ENCODE measurements around the gene NEAT1.

The NEAT1 gene

DNA sequence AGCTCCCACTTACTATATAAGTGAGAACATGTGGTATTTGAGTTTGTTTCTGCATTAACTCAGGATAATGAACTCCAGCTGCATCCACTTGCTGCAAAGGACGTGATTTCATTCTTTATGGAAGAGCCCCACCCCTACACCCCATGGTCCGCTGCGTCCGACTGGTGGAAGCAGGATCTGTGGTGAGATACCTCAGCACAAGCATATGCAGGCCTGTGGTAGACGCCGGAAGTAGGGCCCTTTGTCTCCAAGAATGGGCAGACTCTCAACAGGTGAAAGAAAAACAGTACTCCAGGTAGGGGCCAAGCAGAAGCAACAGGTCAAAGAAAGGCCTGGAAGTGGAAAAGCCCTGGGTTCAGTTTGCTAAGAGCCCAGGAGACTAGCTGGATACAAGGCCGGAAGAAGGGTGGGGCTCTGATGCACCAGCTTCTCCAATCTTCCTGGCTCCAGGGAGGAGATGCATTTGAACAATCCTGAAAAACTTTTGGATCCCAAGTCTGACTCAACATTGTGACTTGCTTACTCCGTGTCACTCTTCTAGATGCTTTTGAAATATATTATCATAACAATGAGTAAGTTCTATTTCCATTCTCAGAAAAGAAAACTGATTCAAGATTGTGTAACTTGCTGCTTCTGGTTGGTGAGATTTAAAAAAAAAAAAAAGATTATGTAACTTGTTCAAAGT, 30.4 kb downstream of the NEAT1 start:
- no peaks in the 10 kb centered on the region for H3K36me3 ChIP-seq (replicated peaks; ENCODE audit: insufficient read depth, low read length)
- H3K4me3 ChIP-seq (ENCODE audit: low read length): no peak overlapping the region
- no peaks in the 10 kb centered on the region for H4K20me1 ChIP-seq (ENCODE audit: insufficient read depth, low read length)
- TF ChIP-seq, protein P1, sequence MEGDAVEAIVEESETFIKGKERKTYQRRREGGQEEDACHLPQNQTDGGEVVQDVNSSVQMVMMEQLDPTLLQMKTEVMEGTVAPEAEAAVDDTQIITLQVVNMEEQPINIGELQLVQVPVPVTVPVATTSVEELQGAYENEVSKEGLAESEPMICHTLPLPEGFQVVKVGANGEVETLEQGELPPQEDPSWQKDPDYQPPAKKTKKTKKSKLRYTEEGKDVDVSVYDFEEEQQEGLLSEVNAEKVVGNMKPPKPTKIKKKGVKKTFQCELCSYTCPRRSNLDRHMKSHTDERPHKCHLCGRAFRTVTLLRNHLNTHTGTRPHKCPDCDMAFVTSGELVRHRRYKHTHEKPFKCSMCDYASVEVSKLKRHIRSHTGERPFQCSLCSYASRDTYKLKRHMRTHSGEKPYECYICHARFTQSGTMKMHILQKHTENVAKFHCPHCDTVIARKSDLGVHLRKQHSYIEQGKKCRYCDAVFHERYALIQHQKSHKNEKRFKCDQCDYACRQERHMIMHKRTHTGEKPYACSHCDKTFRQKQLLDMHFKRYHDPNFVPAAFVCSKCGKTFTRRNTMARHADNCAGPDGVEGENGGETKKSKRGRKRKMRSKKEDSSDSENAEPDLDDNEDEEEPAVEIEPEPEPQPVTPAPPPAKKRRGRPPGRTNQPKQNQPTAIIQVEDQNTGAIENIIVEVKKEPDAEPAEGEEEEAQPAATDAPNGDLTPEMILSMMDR (IDR thresholded peaks at IDR 0.05; ENCODE audit: low read length): no peak
- TF ChIP-seq EZH2 (optimal IDR thresholded peaks at IDR 0.05; ENCODE audit: low read depth, low read length) (no peak), EZH2phosphoT487 (IDR thresholded peaks at IDR 0.05; ENCODE audit: low read length) (no peak)
- H3F3A ChIP-seq (ENCODE audit: insufficient read depth, low read length): 0 out of 2 replicates have a peak, but pooled peaks cover 4% of the 10 kb centered on the region
- peaks cover 4% of the 10 kb centered on the region for H3K4me1 ChIP-seq (ENCODE audit: low read length)
- H3K4me2 ChIP-seq (ENCODE audit: low read depth, low read length): no peak overlapping the region
- H3K79me2 ChIP-seq (ENCODE audit: low read length): peaks cover 8% of the 10 kb centered on the region
- no peak for DNase-seq
- H3K9me2 ChIP-seq (replicated peaks; ENCODE audit: insufficient read depth, low read length): no peaks in the 10 kb centered on the region
- H3K27me3 ChIP-seq (replicated peaks; ENCODE audit: insufficient read depth, low read length): no peaks in the 10 kb centered on the region
- H3K27ac ChIP-seq (ENCODE audit: low read length): no peak overlapping the region
- no peaks in the 10 kb centered on the region for H3K9me3 ChIP-seq (replicated peaks; ENCODE audit: insufficient read depth, low read length)
- no peak overlapping the region for H3K9ac ChIP-seq (ENCODE audit: low read length)
- H2AFZ ChIP-seq (ENCODE audit: low read length): no peak overlapping the region

DNA sequence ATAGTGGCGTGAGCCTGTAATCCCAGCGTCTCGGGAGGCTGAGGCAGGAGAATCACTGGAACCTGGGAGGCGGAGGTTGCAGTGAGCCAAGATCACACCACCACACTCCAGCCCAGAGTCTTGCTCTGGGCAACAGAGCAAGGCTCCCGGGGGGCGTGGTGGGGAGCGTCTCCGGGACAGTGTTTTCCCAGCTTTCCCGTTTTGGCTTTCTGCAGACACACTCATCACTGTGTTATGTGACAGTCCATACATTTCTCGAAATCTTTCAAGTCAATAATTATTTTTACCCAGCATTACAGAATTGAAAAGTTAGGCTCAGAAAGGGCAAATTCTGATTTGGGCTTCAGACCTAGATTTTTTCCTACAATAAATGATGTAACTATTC, 31.7 kb downstream of the NEAT1 start:
- H3K4me1 ChIP-seq (ENCODE audit: low read length): peaks cover 4% of the 10 kb centered on the region
- H3K9ac ChIP-seq (ENCODE audit: low read length): peak overlapping the region; percentile 69; the same call in 1 of the 2 replicates
- H3K27me3 ChIP-seq (replicated peaks; ENCODE audit: insufficient read depth, low read length): no peaks in the 10 kb centered on the region

DNA sequence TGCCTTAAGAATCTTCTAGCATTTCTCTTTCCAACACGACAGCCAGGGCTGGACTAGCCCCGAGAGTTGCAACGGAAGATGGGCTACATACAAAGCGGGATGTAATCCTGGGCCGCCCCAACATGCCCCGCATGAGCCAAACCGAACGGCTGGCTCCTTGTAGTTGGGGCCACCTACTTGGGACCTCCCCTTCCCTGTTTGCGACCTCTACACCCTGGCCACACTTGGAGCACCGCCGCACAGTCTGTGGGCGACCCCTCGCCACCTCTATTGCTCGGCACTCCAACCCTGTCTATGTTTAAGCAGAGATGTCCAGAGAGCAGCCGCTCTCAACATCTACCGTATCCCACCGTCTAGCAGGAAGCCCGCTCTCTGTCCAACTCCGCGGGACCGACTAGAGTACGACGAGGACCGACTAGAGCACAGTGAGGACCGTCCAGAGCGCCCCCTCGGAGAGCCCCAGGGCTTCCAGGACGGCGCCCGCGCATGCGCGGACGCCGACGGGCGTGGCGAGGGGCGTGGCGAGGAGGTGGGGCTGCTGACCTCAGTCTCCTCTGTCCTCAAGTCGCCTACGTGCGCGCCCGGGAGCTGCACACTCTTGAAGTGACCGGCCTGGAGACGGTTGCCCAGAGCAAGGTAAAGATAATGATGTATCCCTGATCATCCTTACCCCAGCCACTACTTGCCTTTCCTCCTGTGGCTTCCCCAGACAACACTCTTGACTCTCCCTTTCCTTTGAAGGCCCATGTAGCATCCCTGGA, 32.3 kb downstream of the NEAT1 start:
- Histone ChIP-seq H3K27ac (ENCODE audit: low read length) (no peak overlapping the region; the same call in 1 of the 2 replicates), H3K4me2 (ENCODE audit: low read depth, low read length) (peak overlapping the region; percentile 89), H3K9me3 (replicated peaks; ENCODE audit: insufficient read depth, low read length) (no peaks in the 10 kb centered on the region), H3K36me3 (replicated peaks; ENCODE audit: insufficient read depth, low read length) (no peaks in the 10 kb centered on the region), H2AFZ (ENCODE audit: low read length) (peak overlapping the region; percentile 92), H3K9ac (ENCODE audit: low read length) (peak overlapping the region; percentile 69), H3K79me2 (ENCODE audit: low read length) (peaks cover 8% of the 10 kb centered on the region), H3K4me1 (ENCODE audit: low read length) (peaks cover 4% of the 10 kb centered on the region), H3K27me3 (replicated peaks; ENCODE audit: insufficient read depth, low read length) (no peaks in the 10 kb centered on the region), H3F3A (ENCODE audit: insufficient read depth, low read length) (no peaks in the 10 kb centered on the region), H3K4me3 (ENCODE audit: low read length) (peak overlapping the region; percentile 82), H3K9me2 (replicated peaks; ENCODE audit: insufficient read depth, low read length) (no peaks in the 10 kb centered on the region), H4K20me1 (ENCODE audit: insufficient read depth, low read length) (no peaks in the 10 kb centered on the region)
- DNase-seq: peak; percentile 86
- TF ChIP-seq, protein P1 (IDR thresholded peaks at IDR 0.05; ENCODE audit: low read length): peak; percentile 26; the same call in 1 of the 2 replicates
- TF ChIP-seq EZH2phosphoT487 (IDR thresholded peaks at IDR 0.05; ENCODE audit: low read length): no peak

More for the DNA sequence above, 31.7 kb downstream of the NEAT1 start:
- H3K4me2 ChIP-seq (ENCODE audit: low read depth, low read length): peak overlapping the region; percentile 89
- H3F3A ChIP-seq (ENCODE audit: insufficient read depth, low read length): no peaks in the 10 kb centered on the region
- no peaks in the 10 kb centered on the region for H3K36me3 ChIP-seq (replicated peaks; ENCODE audit: insufficient read depth, low read length)
- H3K4me3 ChIP-seq (ENCODE audit: low read length): peak overlapping the region; percentile 82
- H4K20me1 ChIP-seq (ENCODE audit: insufficient read depth, low read length): no peaks in the 10 kb centered on the region
- H2AFZ ChIP-seq (ENCODE audit: low read length): peak overlapping the region; percentile 92; the same call in 1 of the 2 replicates
- DNase-seq: no peak
- no peak overlapping the region for H3K27ac ChIP-seq (ENCODE audit: low read length)
- H3K9me3 ChIP-seq (replicated peaks; ENCODE audit: insufficient read depth, low read length): no peaks in the 10 kb centered on the region
- H3K9me2 ChIP-seq (replicated peaks; ENCODE audit: insufficient read depth, low read length): no peaks in the 10 kb centered on the region
- TF ChIP-seq, protein P1 (IDR thresholded peaks at IDR 0.05; ENCODE audit: low read length): no peak
- TF ChIP-seq EZH2phosphoT487 (IDR thresholded peaks at IDR 0.05; ENCODE audit: low read length) (no peak), EZH2 (optimal IDR thresholded peaks at IDR 0.05; ENCODE audit: low read depth, low read length) (no peak)
- peaks cover 8% of the 10 kb centered on the region for H3K79me2 ChIP-seq (ENCODE audit: low read length)
